Esophagus muscularis mucosa (tissue), 4 donors: Measurements from ENCODE around the gene PTPRT. TPM values are rescaled to one million over a fixed set of nuclear protein-coding genes. Genes with fewer than 3 reads are reported as not detected.

ENCODE experiments used
- DNase-seq: peaks from one replicate; pipeline ENCODE4 v3.0.0-alpha.2; 2017; ENCODE audit errors: extremely low spot score
- H3K27ac ChIP-seq, 4 donors: fragments of 200-600 bp; sonication (generic); replicated peaks in 1 of 4; 1 replicate in 3 of 4; 2 replicates in 1 of 4; pipeline ENCODE4 v1.5.1; 2016 to 2019; ENCODE audit warnings: mild to moderate bottlenecking in 1 of 4
- H3K27me3 ChIP-seq, 4 donors: fragments of 200-600 bp; sonication (generic); one replicate each; pipeline versions ENCODE4 v1.5.1 to v1.6.0; 2016 to 2019
- H3K36me3 ChIP-seq, 4 donors: fragments of 200-600 bp; sonication (generic); one replicate each; pipeline ENCODE4 v1.5.1; 2016 to 2019
- H3K4me1 ChIP-seq, 4 donors: fragments of 200-600 bp; sonication (generic); one replicate each; pipeline ENCODE4 v1.5.1; 2016 to 2019
- H3K4me3 ChIP-seq, 4 donors: fragments of 200-600 bp; sonication (generic); 1 replicate in 2 of 4; 2 replicates in 2 of 4; pipeline ENCODE4 v1.5.1; 2016 to 2019; ENCODE audit warnings: mild to moderate bottlenecking in 4 of 4, moderate library complexity in 1 of 4
- H3K9me3 ChIP-seq, 4 donors: fragments of 200-600 bp; sonication (generic); 1 replicate in 3 of 4; 2 replicates in 1 of 4; pipeline ENCODE4 v1.5.1; 2016 to 2019
- EP300 ChIP-seq: sonication (generic); formaldehyde crosslinking; IDR thresholded peaks from one replicate; pipeline ENCODE4 v1.6.1; 2017; ENCODE audit warnings: antibody characterized with exemption
- POLR2A ChIP-seq: fragments of 450-650 bp; IDR thresholded peaks from one replicate; pipeline ENCODE4 v1.6.1; 2017; ENCODE audit warnings: antibody characterized with exemption, moderate library complexity, mild to moderate bottlenecking, low read depth
- POLR2AphosphoS5 ChIP-seq, 2 donors: sonication (generic); formaldehyde crosslinking; IDR thresholded peaks; one replicate each; pipeline ENCODE4 v1.6.1; 2017; ENCODE audit warnings: antibody characterized with exemption in 2 of 2
- WGBS: methylation state at CpG from one replicate; pipeline ENCODE4 v1.1.5; 2018; 5-methylcytosine and 5-hydroxymethylcytosine counted together
- intact Hi-C: fragments of 100-400 bp; cut with DNase I; formaldehyde crosslinking; loops from one replicate; pipeline ENCODE4 v1.15.1; 2023
- total RNA-seq, 4 donors: library from RNA; depleted of rRNA; stranded (reverse); fragments of >200 nt; gene quantifications; one replicate each; pipeline versions ENCODE4 v1.1.0 to v1.2.1, GENCODE V29; 2016
- TF ChIP-seq, protein P1 (sequence below), 3 experiments: fragments of 200-600 bp in 2 of 3; fragments of 450-650 bp in 1 of 3; sonication (generic) in 2 of 3; IDR thresholded peaks; one replicate each; pipeline ENCODE4 v1.5.1; 2017 to 2019; ENCODE audit warnings: antibody characterized with exemption in 3 of 3, mild to moderate bottlenecking in 2 of 3, moderate library complexity in 1 of 3

PTPRT gene
- total RNA-seq, 4 donors from 2014 or later, result 0.06 to 0.39 TPM; not detected in 2

DNA sequence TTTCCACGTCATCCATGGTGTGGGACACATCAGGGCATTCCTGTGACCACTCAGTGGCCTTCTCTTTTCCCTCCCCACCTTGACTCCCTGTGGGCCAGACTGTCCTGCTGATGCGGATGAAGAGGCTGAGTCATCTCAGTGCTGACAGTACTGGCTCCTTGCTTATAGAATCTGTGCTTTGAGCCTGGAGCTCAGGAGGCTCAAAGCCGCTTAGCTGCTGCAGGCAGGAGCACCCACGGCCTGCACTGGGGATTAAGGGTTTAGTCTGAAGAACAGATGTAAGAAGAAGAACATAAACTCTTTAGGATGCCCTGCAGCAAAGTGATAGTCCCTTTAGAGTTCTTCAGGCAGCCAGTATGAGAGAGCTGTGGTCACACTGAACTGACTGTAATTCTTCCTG lies 929.5 kb downstream of the PTPRT start:
- no peak for DNase-seq
- no peaks in the 10 kb centered on the region for H3K9me3 ChIP-seq
- no peak overlapping the region for H3K27ac ChIP-seq
- intact Hi-C loops, result no loop called here
- no peak overlapping the region for H3K4me3 ChIP-seq
- TF ChIP-seq, protein P1, sequence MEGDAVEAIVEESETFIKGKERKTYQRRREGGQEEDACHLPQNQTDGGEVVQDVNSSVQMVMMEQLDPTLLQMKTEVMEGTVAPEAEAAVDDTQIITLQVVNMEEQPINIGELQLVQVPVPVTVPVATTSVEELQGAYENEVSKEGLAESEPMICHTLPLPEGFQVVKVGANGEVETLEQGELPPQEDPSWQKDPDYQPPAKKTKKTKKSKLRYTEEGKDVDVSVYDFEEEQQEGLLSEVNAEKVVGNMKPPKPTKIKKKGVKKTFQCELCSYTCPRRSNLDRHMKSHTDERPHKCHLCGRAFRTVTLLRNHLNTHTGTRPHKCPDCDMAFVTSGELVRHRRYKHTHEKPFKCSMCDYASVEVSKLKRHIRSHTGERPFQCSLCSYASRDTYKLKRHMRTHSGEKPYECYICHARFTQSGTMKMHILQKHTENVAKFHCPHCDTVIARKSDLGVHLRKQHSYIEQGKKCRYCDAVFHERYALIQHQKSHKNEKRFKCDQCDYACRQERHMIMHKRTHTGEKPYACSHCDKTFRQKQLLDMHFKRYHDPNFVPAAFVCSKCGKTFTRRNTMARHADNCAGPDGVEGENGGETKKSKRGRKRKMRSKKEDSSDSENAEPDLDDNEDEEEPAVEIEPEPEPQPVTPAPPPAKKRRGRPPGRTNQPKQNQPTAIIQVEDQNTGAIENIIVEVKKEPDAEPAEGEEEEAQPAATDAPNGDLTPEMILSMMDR (IDR thresholded peaks at IDR 0.05), result no peak
- no peak for TF ChIP-seq POLR2A
- TF ChIP-seq EP300, result no peak
- TF ChIP-seq POLR2AphosphoS5 (IDR thresholded peaks at IDR 0.05), result no peak
- 79% methylated on average over 4 of the region's 4 CpGs for WGBS
- no peaks in the 10 kb centered on the region for H3K4me1 ChIP-seq
- H3K27me3 ChIP-seq, result no peaks in the 10 kb centered on the region
- no peaks in the 10 kb centered on the region for H3K36me3 ChIP-seq

DNA sequence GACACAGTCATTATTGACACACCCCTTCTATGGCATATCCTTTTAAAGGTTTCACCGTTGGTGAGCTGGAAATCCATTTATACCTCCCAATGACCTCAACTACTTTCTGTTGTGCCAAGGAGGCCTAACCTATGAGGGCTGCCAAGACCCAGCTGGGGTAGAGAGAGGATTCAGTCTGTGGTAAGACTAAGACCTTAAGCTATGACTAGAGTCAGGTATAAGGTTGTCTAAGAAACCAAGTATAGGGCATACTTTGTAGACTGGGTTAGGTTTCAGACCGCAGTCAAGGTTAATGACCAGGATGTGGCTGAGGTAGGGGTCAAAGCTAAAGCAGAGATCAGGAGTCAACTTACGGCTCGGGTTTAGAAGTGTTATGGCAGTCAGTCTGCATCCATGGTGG lies 930.3 kb downstream of the PTPRT start:
- Histone ChIP-seq H3K4me1 (no peaks in the 10 kb centered on the region), H3K27ac (no peak overlapping the region), H3K4me3 (no peak overlapping the region), H3K9me3 (no peaks in the 10 kb centered on the region), H3K27me3 (no peaks in the 10 kb centered on the region), H3K36me3 (no peaks in the 10 kb centered on the region)
- intact Hi-C loops, result no loop called here
- no peak for DNase-seq
- TF ChIP-seq EP300, result no peak
- no peak for TF ChIP-seq POLR2AphosphoS5 (IDR thresholded peaks at IDR 0.05)
- TF ChIP-seq POLR2A, result no peak
- TF ChIP-seq, protein P1 (IDR thresholded peaks at IDR 0.05), result no peak
- WGBS, result 91% methylated on average over 4 of the region's 4 CpGs

DNA sequence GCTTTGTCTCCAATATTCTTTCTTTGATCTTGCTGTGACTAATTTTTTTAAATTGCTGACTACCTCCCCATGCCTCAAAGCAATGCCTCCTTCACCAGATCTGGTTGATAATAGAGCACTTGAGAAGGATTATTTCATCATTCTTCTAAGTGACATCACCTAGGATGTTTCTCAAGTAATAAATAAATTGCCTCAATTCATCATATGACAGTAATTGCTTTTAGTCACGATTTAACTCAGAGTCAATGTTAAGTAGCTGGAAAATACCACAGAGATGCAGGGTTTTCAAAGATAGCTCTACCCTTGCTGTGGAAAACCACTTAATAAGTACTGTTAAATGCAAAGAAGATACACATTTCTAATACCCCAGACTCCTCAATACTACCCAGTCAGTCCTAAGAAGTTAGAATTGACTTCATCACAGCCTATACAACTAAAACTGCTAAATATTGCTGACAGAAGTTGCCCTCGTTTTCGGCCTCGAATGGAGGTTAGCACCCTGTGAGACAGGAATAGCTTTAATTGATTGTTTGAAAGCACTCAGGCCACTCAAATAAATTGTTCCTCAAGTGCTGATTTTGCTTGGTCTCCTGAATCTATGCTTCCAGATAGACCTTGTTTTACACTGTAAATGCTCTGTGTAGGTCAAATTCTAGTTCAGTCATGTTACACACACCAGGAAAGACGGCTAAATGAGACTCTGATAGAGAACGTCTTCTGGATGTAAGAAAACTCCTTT lies 931.0 kb downstream of the PTPRT start:
- Histone ChIP-seq H3K4me3 (no peak overlapping the region), H3K9me3 (no peaks in the 10 kb centered on the region), H3K4me1 (no peaks in the 10 kb centered on the region), H3K27me3 (peaks cover 0 to 1% (median 0%) of the 10 kb centered on the region in 4 donors), H3K36me3 (no peaks in the 10 kb centered on the region), H3K27ac (no peak overlapping the region)
- no peak for TF ChIP-seq POLR2AphosphoS5 (IDR thresholded peaks at IDR 0.05)
- TF ChIP-seq, protein P1 (IDR thresholded peaks at IDR 0.05), result no peak
- TF ChIP-seq EP300, result no peak
- no peak for TF ChIP-seq POLR2A
- WGBS, result 83% methylated on average over 6 of the region's 6 CpGs
- intact Hi-C loops, result no loop called here
- DNase-seq, result no peak

DNA sequence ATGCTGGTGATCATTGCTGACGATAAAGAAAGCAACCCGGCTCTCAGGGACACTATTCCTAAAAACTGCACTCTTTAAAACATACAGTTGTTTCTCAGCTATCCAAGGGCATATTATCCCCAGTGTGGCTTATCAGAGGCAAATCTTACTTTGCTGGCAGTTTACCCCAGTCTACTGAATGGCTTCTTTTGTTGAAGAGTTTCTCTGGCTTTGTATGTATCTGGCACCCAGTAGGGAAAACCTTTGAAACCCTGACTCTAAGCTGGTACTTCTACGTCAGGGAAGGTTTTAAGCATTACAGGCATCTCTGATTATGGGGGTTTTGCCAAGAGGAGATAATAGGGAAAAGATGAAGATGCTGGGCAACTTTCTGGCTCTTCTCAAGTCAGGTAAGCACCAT lies 933.9 kb downstream of the PTPRT start:
- H3K27me3 ChIP-seq, result peaks cover 0 to 5% (median 0%) of the 10 kb centered on the region in 4 donors
- no peak for TF ChIP-seq EP300
- TF ChIP-seq, protein P1 (IDR thresholded peaks at IDR 0.05), result no peak
- TF ChIP-seq POLR2AphosphoS5 (IDR thresholded peaks at IDR 0.05), result no peak
- no peak for TF ChIP-seq POLR2A
- H3K36me3 ChIP-seq, result no peaks in the 10 kb centered on the region
- no peaks in the 10 kb centered on the region for H3K4me1 ChIP-seq
- intact Hi-C loops, result no loop called here
- no peak for DNase-seq
- whole genome bisulfite sequencing, result 81% methylated on average over 3 of the region's 3 CpGs
- H3K9me3 ChIP-seq, result no peaks in the 10 kb centered on the region
- H3K4me3 ChIP-seq, result no peak overlapping the region
- H3K27ac ChIP-seq, result no peak overlapping the region

DNA sequence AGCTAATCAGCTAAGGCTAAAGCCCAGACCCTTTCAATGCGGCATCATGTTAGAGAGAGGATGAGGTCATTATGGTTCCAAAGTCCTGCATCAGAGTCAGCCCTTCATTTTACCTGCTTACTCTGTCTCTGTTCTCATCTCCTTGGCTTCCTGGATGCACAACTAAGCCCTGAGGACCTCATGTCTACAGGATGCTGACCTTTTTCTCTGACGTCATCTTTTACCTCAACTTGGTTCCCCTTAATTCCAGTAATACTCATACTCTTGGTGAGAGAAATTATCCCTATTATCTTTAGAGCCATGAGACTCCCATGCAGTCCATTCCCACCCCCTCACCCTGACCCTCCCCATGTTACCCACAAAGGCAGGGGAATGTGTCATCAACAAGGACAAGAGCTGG lies 935.0 kb downstream of the PTPRT start:
- Histone ChIP-seq H3K4me1 (no peaks in the 10 kb centered on the region), H3K36me3 (no peaks in the 10 kb centered on the region), H3K9me3 (no peaks in the 10 kb centered on the region), H3K27ac (no peak overlapping the region), H3K27me3 (peaks cover 0 to 5% (median 0%) of the 10 kb centered on the region in 4 donors), H3K4me3 (no peak overlapping the region)
- TF ChIP-seq, protein P1 (IDR thresholded peaks at IDR 0.05), result no peak
- intact Hi-C loops, result no loop called here
- DNase-seq, result no peak
- 96% methylated on average over 2 of the region's 2 CpGs for WGBS
